Ovary (tissue), 9 donors: ENCODE data around the gene HSPB7. TPM values are rescaled to one million over a fixed set of nuclear protein-coding genes. Genes with fewer than 3 reads are reported as not detected.

Source experiments
- DNase-seq, 5 donors: peaks; one replicate each; pipeline ENCODE4 v3.0.0-alpha.2; 2019 to 2020
- H3K27ac ChIP-seq, 2 donors: fragments of 200-600 bp; one replicate each; pipeline versions ENCODE4 v1.5.1 to v1.8.0; 2019 to 2022
- H3K27me3 ChIP-seq: fragments of 200-600 bp; one replicate; pipeline ENCODE4 v1.8.0; 2022
- H3K36me3 ChIP-seq: fragments of 200-600 bp; sonication (generic); one replicate; pipeline ENCODE4 v1.5.1; 2019
- H3K4me1 ChIP-seq: one replicate; pipeline ENCODE4 v1.8.1; 2013; ENCODE audit warnings: mild to moderate bottlenecking, moderate library complexity; ENCODE audit not compliant: insufficient read depth
- H3K4me3 ChIP-seq: fragments of 200-600 bp; sonication (generic); one replicate; pipeline ENCODE4 v1.5.1; 2017
- H3K9me3 ChIP-seq, 2 donors: fragments of 200-600 bp in 1 of 2; sonication (generic) in 1 of 2; one replicate each; pipeline versions ENCODE4 v1.5.1 to v1.8.1; 2013 to 2019; ENCODE audit warnings: mild to moderate bottlenecking in 1 of 2, moderate library complexity in 1 of 2
- CTCF ChIP-seq, 3 donors: fragments of 450-650 bp in 2 of 3; fragments of 200-600 bp in 1 of 3; IDR thresholded peaks; one replicate each; pipeline versions ENCODE4 v1.5.1 to v1.8.0; 2016 to 2022; ENCODE audit warnings: antibody characterized with exemption in 3 of 3, mild to moderate bottlenecking in 1 of 3
- EP300 ChIP-seq: sonication (generic); formaldehyde crosslinking; IDR thresholded peaks from one replicate; pipeline ENCODE4 v1.6.1; 2017; ENCODE audit warnings: antibody characterized with exemption
- POLR2A ChIP-seq: fragments of 450-650 bp; IDR thresholded peaks from one replicate; pipeline ENCODE4 v1.6.1; 2017; ENCODE audit warnings: antibody characterized with exemption, mild to moderate bottlenecking, moderate library complexity
- WGBS, 3 donors: extraction: QIAGEN DNeasy Blood & Tissue Kit in 1 of 3; methylation state at CpG; one replicate each; pipeline versions ENCODE4 v1.1.5 to v1.1.7; 2013 to 2017; 5-methylcytosine and 5-hydroxymethylcytosine counted together
- intact Hi-C, 4 donors: fragments of 100-400 bp; cut with DNase I; formaldehyde crosslinking; loops; one replicate each; pipeline versions ENCODE4 v1.11.0 to v1.15.1; 2022 to 2023
- polyA plus RNA-seq, 2 donors: library from polyadenylated mRNA; stranded (reverse); fragments of 200-250 nt in 1 of 2; fragments of 350-450 nt in 1 of 2; fragmentation: Illumina TruSeq in 1 of 2; extraction: RNeasy Lipid Tissue Mini Kit (QIAGEN cat#74804) in 1 of 2; gene quantifications; one replicate each; pipeline ENCODE4 v1.2.3, GENCODE V29; 2013 to 2014
- total RNA-seq, 7 donors: library from RNA; depleted of rRNA in 2 of 7; stranded (reverse); fragments of >200 nt in 2 of 7; fragmentation: NEBNext Ultra II Directional in 3 of 7; extraction: Animal tissue kit (Norgen Biotek cat#: 25700) in 3 of 7; gene quantifications; one replicate each; pipeline versions ENCODE4 v1.1.0 to v1.2.4, GENCODE V29; 2016 to 2023
- donor health status: DM: no; HTN: no; CAD: no; lungs with moderate emphysema.
- donor health status: DM: no; HTN: no; CAD: no.
- donor health status: Bipolar disorder and iron deficiency.
- donor health status: DM: yes; HTN: yes; CAD: no.
- donor health status: DM: no; HTN: no; CAD: no.
- donor health status: DM: yes; HTN: yes; CAD: no.

The HSPB7 gene
- total and polyA plus RNA-seq, 9 donors, result 1.9 to 68.7 (median 30.9) TPM

GRCh38 chr1:16015960-16016901 is 1.6 kb downstream of the HSPB7 start:
- intact Hi-C loops, result no loop called here
- 71 to 79% (median 76%) methylated on average over 23 of the region's 23 CpGs for WGBS, 3 donors
- TF ChIP-seq CTCF (IDR thresholded peaks at IDR 0.05), result no peak
- TF ChIP-seq POLR2A, result no peak
- TF ChIP-seq EP300, result no peak
- Histone ChIP-seq H3K27me3 (no peaks in the 10 kb centered on the region), H3K4me1 (peaks cover 29% of the 10 kb centered on the region), H3K27ac (peak overlapping the region; percentile 94 to 98), H3K9me3 (no peaks in the 10 kb centered on the region), H3K36me3 (no peaks in the 10 kb centered on the region), H3K4me3 (peak overlapping the region; percentile 37)
- peak in 4 of 5 donors; percentile 37 to 57 (median 56) for DNase-seq

GRCh38 chr1:16015491-16015890 is 2.4 kb downstream of the HSPB7 start:
- peaks cover 29% of the 10 kb centered on the region for H3K4me1 ChIP-seq
- WGBS, 3 donors, result 93 to 95% (median 94%) methylated on average over 25 of the region's 25 CpGs
- intact Hi-C loops, result no loop called here

DNA sequence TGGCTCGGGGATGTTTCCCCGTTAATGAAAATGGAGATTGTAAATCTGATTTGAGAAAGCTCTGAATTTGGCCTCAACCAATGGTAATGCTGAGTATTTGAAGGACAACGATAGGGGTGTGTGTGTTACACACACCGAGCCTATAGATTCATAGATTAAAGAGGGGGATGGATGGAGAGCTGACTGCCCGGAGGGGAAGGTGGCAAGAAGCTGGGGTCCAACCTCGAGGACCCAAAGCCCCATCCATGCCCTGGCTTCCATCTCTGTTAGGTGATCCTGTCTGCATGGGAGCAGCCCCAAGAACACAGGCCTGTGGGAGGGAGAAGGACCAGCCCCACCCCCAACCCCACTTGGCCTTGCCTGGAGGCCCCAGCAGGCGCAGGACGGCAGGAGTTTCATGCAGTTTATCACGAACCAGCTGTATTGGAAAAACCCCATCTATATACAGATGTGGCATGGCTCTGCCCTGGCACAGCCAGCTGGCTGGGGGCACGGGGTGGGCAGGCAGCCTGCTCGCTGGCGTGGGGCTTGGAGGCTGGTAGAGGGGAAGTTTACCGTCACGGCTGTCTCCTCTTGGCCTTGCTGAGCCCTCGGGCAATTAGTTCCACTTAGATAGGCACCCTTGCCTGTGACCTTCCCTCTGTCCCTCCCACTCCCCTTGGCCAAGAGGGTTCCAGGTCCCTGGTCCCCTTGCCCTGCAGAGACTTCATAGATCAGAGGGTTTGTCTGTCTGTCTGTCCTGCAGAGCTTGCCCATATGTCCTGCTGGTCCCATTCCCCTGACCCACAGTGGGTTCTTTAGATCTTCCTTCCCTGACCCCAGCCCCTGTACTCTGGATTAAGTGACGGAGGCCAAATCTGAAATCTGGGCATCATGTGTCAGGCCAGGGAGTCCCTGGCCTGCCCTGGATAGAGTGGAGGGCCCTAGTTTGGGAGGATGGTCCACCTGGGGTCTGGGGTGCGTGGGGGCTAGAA is 3.0 kb downstream of the HSPB7 start:
- H3K4me3 ChIP-seq, result no peak overlapping the region
- H3K36me3 ChIP-seq, result no peaks in the 10 kb centered on the region
- H3K27ac ChIP-seq, result peak overlapping the region; percentile 94 to 98
- no peaks in the 10 kb centered on the region for H3K27me3 ChIP-seq
- peaks cover 29% of the 10 kb centered on the region for H3K4me1 ChIP-seq
- DNase-seq, result peak; percentile 81 to 89 (median 88)
- TF ChIP-seq CTCF (IDR thresholded peaks at IDR 0.05), result no peak
- no peak for TF ChIP-seq POLR2A
- TF ChIP-seq EP300, result no peak
- WGBS, 3 donors, result 43 to 53% (median 49%) methylated on average over 17 of the region's 17 CpGs
- H3K9me3 ChIP-seq, result no peaks in the 10 kb centered on the region
- intact Hi-C loops, result loop anchor here in 2 of 4 donors (5.0 kb wide), 2 partner anchors 38 to 168 kb away; no protein-coding TSS in a partner anchor

More at GRCh38 chr1:16015491-16015890, 2.4 kb downstream of the HSPB7 start:
- no peaks in the 10 kb centered on the region for H3K27me3 ChIP-seq
- TF ChIP-seq POLR2A (no peak), CTCF (IDR thresholded peaks at IDR 0.05) (no peak), EP300 (no peak)
- peak in 3 of 5 donors; percentile 47 to 57 (median 47) for DNase-seq
- H3K4me3 ChIP-seq, result no peak overlapping the region
- no peaks in the 10 kb centered on the region for H3K9me3 ChIP-seq
- H3K36me3 ChIP-seq, result no peaks in the 10 kb centered on the region
- peak overlapping the region; percentile 94 to 98 for H3K27ac ChIP-seq

DNA sequence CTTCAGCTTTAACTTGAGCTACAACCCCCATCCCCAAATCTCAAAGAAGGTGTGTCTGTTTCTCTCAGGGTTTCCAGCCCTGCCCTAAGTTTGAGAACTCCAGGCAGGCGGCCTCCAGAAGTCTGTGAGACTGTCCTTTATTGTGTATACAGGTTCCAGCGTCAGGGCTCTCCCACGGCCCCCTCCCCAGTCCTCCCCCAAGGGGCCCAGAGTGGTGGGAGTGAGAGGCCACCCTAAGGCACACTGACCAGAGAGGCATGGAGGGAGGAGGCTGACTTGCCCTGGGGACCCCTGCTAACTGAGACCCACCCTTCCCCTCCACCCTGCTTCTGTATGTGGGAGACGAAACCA is 4.0 kb downstream of the HSPB7 start:
- intact Hi-C loops, result loop anchor here in 2 of 4 donors (5.0 kb wide), 2 partner anchors 38 to 168 kb away; no protein-coding TSS in a partner anchor
- Histone ChIP-seq H3K27me3 (no peaks in the 10 kb centered on the region), H3K9me3 (no peaks in the 10 kb centered on the region), H3K4me3 (no peak overlapping the region), H3K36me3 (no peaks in the 10 kb centered on the region), H3K27ac (peak overlapping the region; percentile 94 to 98), H3K4me1 (peaks cover 22% of the 10 kb centered on the region)
- peak in 3 of 5 donors; percentile 42 to 52 (median 47) for DNase-seq
- 53 to 71% (median 68%) methylated on average over 4 of the region's 4 CpGs for WGBS, 3 donors
- no peak for TF ChIP-seq POLR2A
- TF ChIP-seq EP300, result no peak
- no peak for TF ChIP-seq CTCF (IDR thresholded peaks at IDR 0.05)
